ENCODE results near the gene NRIP1. TPM values are rescaled to one million over a fixed set of nuclear protein-coding genes. Genes with fewer than 3 reads are reported as not detected.

The NRIP1 gene
- total RNA-seq, 1 experiment from 2014 or later = 19.1 TPM

GRCh38 chr21:14955936-14956520 lies 108.8 kb downstream of the NRIP1 start:
- Histone ChIP-seq H3K27me3 (ENCODE audit: control insufficient read depth, insufficient read depth, low read length) (no peaks in the 10 kb centered on the region), H3K4me3 (ENCODE audit: low read depth in 2 of 2, low read length in 2 of 2) (no peak overlapping the region), H3K9me3 (ENCODE audit: control insufficient read depth, insufficient read depth, low read depth, low read length) (no peaks in the 10 kb centered on the region), H3K27ac (ENCODE audit: low read length) (no peak overlapping the region), H3K4me1 (ENCODE audit: control insufficient read depth, insufficient read depth, low read length) (no peaks in the 10 kb centered on the region), H3K36me3 (ENCODE audit: control insufficient read depth, insufficient read depth, low read length) (no peaks in the 10 kb centered on the region)
- DNase-seq (ENCODE audit: low read depth, low spot score) (no peak), ATAC-seq (no peak)
- no peak for TF ChIP-seq TCF7L2 (IDR thresholded peaks at IDR 0.05; ENCODE audit: low read depth, low read length)
- TF ChIP-seq CTCF (IDR thresholded peaks at IDR 0.05) = no peak
- no peak for TF ChIP-seq REST (IDR thresholded peaks at IDR 0.05; ENCODE audit: insufficient read depth in 1 of 2, low read depth in 2 of 2, low read length in 1 of 2)
- TF ChIP-seq POLR2AphosphoS5 (IDR thresholded peaks at IDR 0.05; ENCODE audit: low read depth, low read length) = no peak
- TF ChIP-seq SIN3A (IDR thresholded peaks at IDR 0.05; ENCODE audit: borderline replicate concordance, insufficient read depth, low read depth, low read length) = no peak
- CTCF ChIA-PET = no interaction called here
- in situ Hi-C loops (cut with HindIII; ENCODE audit: low pct_unique_long_range_greater_than_20kb, low sequenced_read_pairs) (no loop called here), intact Hi-C loops (cut with micrococcal nuclease; ENCODE audit: unreplicated experiment) (no loop called here)
- POLR2A ChIA-PET = no interaction called here
- no TSS peak for BruUV-seq (replicated peaks)

- intact Hi-C loops (cut with micrococcal nuclease; ENCODE audit: unreplicated experiment) = no loop called here
- BruUV-seq (replicated peaks) = no TSS peak
- no peak for TF ChIP-seq SIN3A (IDR thresholded peaks at IDR 0.05; ENCODE audit: borderline replicate concordance, insufficient read depth, low read depth, low read length)
- TF ChIP-seq TCF7L2 (IDR thresholded peaks at IDR 0.05; ENCODE audit: low read depth, low read length) = no peak
- no peak; the same call in 1 of the 2 replicates for TF ChIP-seq CTCF (IDR thresholded peaks at IDR 0.05)
- TF ChIP-seq REST (IDR thresholded peaks at IDR 0.05; ENCODE audit: insufficient read depth in 1 of 2, low read depth in 2 of 2, low read length in 1 of 2) = no peak
Measured at GRCh38 chr21:14952916-14953315, 111.9 kb downstream of the NRIP1 start.

More at GRCh38 chr21:14952916-14953315, 111.9 kb downstream of the NRIP1 start:
- no peak overlapping the region for H3K27ac ChIP-seq (ENCODE audit: low read length)
- no peak for ATAC-seq
- ChIA-PET POLR2A (interaction anchor here (0.6 kb wide), 1 partner anchor 9 kb away, joined by 5 read pairs; no protein-coding TSS in a partner anchor), CTCF (no interaction called here)
- no peak overlapping the region for H3K4me3 ChIP-seq (ENCODE audit: low read depth in 2 of 2, low read length in 2 of 2)
- no peak for DNase-seq (ENCODE audit: low read depth, low spot score)
- no peaks in the 10 kb centered on the region for H3K9me3 ChIP-seq (ENCODE audit: control insufficient read depth, insufficient read depth, low read depth, low read length)
- in situ Hi-C loops (cut with HindIII; ENCODE audit: low pct_unique_long_range_greater_than_20kb, low sequenced_read_pairs) = no loop called here
- no peaks in the 10 kb centered on the region for H3K36me3 ChIP-seq (ENCODE audit: control insufficient read depth, insufficient read depth, low read length)
- no peaks in the 10 kb centered on the region for H3K4me1 ChIP-seq (ENCODE audit: control insufficient read depth, insufficient read depth, low read length)
- H3K27me3 ChIP-seq (ENCODE audit: control insufficient read depth, insufficient read depth, low read length) = no peaks in the 10 kb centered on the region
